ENCODE results near the gene AKAP1. TPM values are rescaled to one million over a fixed set of nuclear protein-coding genes. Genes with fewer than 3 reads are reported as not detected.

The AKAP1 gene
- total and polyA plus RNA-seq, 9 of the 15 experiments (the other 6 are each of a cell fraction or from before 2014, with no cell fraction given): 12.9 to 63.8 (median 36.4) TPM

- no peak for TF ChIP-seq ZNF592 (IDR thresholded peaks at IDR 0.05)
- TF ChIP-seq CTCF (IDR thresholded peaks at IDR 0.05 in 2 of 3, conservative IDR thresholded peaks at IDR 0.05 in 1 of 3; ENCODE audit: insufficient read depth in 2 of 3, low read depth in 1 of 3, low read length in 3 of 3): peak; percentile 44 to 56 (median 54)
- TF ChIP-seq PYGO2 (tag; IDR thresholded peaks at IDR 0.05): no peak
- TF ChIP-seq PRMT5 (CRISPR knock-in tag; IDR thresholded peaks at IDR 0.05): no peak
- TF ChIP-seq SMC3 (conservative IDR thresholded peaks at IDR 0.05; ENCODE audit: insufficient read depth, low read depth, low read length): 0 out of 2 replicates have a peak, but pooled peaks have one; percentile 20
These were observed 21.2 kb downstream of the AKAP1 start (continued) for GRCh38 chr17:57106107-57106835.

All from K562 (cell line).